HG03469 (cell line): ENCODE results near the gene AP1M1.

Source experiments
- ATAC-seq: cut with Tn5 transposase; IDR thresholded peaks from one replicate; pipeline ENCODE4 v1.9.1; 2021; ENCODE audit warnings: mild to moderate bottlenecking, moderate library complexity, moderate number of reproducible peaks; ENCODE audit not compliant: unreplicated experiment

AP1M1 gene

DNA sequence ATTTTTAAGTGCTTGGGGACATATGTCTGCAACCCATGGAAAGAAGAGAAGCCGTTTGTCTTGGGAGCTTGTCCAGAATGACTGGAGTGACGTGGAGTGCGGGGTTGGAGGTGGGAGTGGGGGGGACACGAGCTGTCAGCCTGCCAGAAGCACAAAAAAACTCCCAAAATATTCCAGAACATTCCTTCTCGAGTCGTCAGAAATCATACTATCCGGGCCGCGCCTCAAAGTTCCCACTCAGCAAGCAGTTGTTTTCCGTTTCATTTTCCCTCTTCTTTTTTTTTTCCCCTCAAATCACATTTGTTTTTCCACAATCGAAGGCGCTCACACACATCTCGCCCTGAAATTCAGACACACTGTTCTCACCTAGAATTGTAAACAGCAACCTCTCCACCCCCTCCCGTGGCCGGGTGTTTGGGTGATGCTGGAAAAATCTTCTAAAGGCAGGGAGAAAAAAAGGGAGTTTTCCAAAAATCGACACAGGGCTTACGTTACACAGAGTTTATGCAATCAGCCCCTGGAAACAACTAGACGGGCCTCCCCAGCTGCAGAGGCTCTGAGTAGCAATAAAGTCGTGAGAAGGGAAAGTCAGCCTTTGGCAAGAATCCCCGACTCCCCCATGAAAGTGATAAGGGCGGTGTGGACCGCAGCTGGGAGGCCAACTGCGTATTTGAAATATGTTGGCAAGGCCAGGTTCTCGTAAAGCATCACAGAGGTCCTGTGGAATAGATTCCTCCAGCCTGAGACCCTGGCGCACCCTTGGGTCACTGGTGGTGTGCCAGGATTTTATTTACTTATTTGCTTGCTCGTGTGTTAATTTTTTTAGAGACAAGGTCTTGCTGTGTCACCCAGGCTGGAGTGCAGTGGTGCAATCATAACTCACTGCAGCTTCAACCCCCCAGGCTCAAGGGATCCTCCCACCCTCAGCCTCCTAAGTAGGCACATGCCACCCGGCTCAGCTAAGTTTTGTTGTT lies 95.7 kb downstream of the AP1M1 start:
- ATAC-seq, result no peak

GRCh38 chr19:16295057-16295456 lies 97.3 kb downstream of the AP1M1 start:
- ATAC-seq, result no peak
